ENCODE data around the gene MCCD1. TPM values are rescaled to one million over a fixed set of nuclear protein-coding genes. Genes with fewer than 3 reads are reported as not detected.
A peak's percentile ranks its signal among the peaks of the same experiment; 100 is the strongest.

The MCCD1 gene
- total and polyA plus RNA-seq, 2 of the 13 experiments (the other 11 are each of a cell fraction or from before 2014, with no cell fraction given), result 0.15 TPM; not detected in 1

DNA sequence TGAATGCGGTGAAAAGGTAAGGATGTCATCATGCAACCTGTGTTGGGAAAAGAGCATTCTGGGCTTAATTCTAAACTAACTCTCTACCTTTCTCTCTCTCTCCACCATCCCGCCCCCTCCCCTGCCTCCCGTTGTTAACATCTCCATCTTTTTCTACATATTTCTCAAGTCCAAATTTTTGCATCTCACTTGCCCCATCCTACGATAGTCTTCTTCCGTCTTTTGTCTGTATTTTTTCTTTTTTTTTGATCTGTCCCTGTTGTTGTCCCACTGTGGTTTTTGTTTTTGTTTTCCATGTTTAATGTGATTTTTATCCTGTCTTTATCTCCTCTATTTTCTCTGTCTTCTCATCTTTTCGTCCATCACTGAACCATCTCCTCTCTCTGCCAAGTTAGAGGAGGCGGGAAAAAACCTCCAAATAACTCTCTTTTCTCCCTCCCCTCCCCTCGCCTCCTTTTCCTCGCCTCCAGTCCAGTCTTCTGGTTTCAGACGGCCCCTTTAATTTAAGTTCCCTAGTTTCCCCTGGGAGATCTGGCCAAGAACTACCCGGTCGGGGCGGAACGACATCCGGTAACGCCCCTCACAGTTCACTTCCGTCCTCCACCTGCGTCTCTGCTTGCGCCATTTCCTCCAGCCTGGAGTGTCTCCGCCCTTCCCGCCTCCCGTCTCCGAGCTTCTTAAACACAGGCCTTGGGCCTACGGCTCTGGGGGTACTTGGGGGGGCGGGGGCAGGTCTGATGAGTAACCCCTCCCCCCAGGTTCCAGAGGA, 18.4 kb downstream of the MCCD1 start, which contains the start of gene NFKBIL1 (continued):
- TF ChIP-seq ZNF576 (CRISPR knock-in tag; IDR thresholded peaks at IDR 0.05) (no peak), ZNF674 (CRISPR knock-in tag; IDR thresholded peaks at IDR 0.05; ENCODE audit: low read depth) (no peak), NR2F6 (IDR thresholded peaks at IDR 0.05) (no peak; the same call in 1 of the 2 replicates), NR2F6 (CRISPR knock-in tag; IDR thresholded peaks at IDR 0.05) (no peak), ZBTB21 (CRISPR knock-in tag; IDR thresholded peaks at IDR 0.05) (no peak), RBM22 (optimal IDR thresholded peaks at IDR 0.05; ENCODE audit: low read length) (no peak), ZBTB33 (CRISPR knock-in tag; IDR thresholded peaks at IDR 0.05) (peak; percentile 36; the same call in 1 of the 2 replicates), ZNF788 (CRISPR knock-in tag; IDR thresholded peaks at IDR 0.05; ENCODE audit: borderline replicate concordance) (peak; percentile 86; the same call in 1 of the 2 replicates), ZGPAT (CRISPR knock-in tag; IDR thresholded peaks at IDR 0.05) (peak; percentile 57), ZNF180 (CRISPR knock-in tag; IDR thresholded peaks at IDR 0.05; ENCODE audit: borderline replicate concordance, low read depth) (no peak), NCOA2 (CRISPR knock-in tag; IDR thresholded peaks at IDR 0.05) (0 out of 2 replicates have a peak, but pooled peaks have one; percentile 21), ZNF770 (CRISPR knock-in tag; IDR thresholded peaks at IDR 0.05) (no peak; the same call in 1 of the 2 replicates), CBFB (CRISPR knock-in tag; IDR thresholded peaks at IDR 0.05) (peak; percentile 81; the same call in 1 of the 2 replicates), NPAS2 (CRISPR knock-in tag; IDR thresholded peaks at IDR 0.05; ENCODE audit: borderline replicate concordance) (no peak), ZNF24 (IDR thresholded peaks at IDR 0.05) (0 out of 2 replicates have a peak, but pooled peaks have one; percentile 29), ZNF878 (CRISPR knock-in tag; IDR thresholded peaks at IDR 0.05) (peak; percentile 37; the same call in 1 of the 2 replicates)
- TF ChIP-seq, protein P1, sequence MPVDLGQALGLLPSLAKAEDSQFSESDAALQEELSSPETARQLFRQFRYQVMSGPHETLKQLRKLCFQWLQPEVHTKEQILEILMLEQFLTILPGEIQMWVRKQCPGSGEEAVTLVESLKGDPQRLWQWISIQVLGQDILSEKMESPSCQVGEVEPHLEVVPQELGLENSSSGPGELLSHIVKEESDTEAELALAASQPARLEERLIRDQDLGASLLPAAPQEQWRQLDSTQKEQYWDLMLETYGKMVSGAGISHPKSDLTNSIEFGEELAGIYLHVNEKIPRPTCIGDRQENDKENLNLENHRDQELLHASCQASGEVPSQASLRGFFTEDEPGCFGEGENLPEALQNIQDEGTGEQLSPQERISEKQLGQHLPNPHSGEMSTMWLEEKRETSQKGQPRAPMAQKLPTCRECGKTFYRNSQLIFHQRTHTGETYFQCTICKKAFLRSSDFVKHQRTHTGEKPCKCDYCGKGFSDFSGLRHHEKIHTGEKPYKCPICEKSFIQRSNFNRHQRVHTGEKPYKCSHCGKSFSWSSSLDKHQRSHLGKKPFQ (CRISPR knock-in tag; IDR thresholded peaks at IDR 0.05; ENCODE audit: insufficient replicate concordance), result no peak
- TF ChIP-seq, protein P2, sequence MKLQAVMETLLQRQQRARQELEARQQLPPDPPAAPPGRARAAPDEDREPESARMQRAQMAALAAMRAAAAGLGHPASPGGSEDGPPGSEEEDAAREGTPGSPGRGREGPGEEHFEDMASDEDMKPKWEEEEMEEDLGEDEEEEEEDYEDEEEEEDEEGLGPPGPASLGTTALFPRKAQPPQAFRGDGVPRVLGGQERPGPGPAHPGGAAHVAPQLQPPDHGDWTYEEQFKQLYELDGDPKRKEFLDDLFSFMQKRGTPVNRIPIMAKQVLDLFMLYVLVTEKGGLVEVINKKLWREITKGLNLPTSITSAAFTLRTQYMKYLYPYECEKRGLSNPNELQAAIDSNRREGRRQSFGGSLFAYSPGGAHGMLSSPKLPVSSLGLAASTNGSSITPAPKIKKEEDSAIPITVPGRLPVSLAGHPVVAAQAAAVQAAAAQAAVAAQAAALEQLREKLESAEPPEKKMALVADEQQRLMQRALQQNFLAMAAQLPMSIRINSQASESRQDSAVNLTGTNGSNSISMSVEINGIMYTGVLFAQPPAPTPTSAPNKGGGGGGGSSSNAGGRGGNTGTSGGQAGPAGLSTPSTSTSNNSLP (IDR thresholded peaks at IDR 0.05; ENCODE audit: low read depth, low read length), result no peak

All from HepG2 (cell line).